Liver (tissue), 3 donors: ENCODE measurements around the gene AHI1.

ENCODE experiments used
- FOXA1 ChIP-seq: IDR thresholded peaks from 2 replicates; pipeline ENCODE4 v1.6.1; 2016; ENCODE audit warnings: antibody characterized with exemption
- JUND ChIP-seq, 2 donors: IDR thresholded peaks; 2 replicates each; pipeline ENCODE4 v1.6.1; 2016; ENCODE audit warnings: antibody characterized with exemption in 2 of 2
- RXRA ChIP-seq, 2 donors: IDR thresholded peaks; 2 replicates each; pipeline ENCODE4 v1.6.1; 2017 to 2018; ENCODE audit warnings: antibody characterized with exemption in 2 of 2, mild to moderate bottlenecking in 1 of 2
- TF ChIP-seq, protein P1 (sequence below): fragments of 150-350 bp; IDR thresholded peaks from 2 replicates; pipeline ENCODE4 v1.5.1; 2017; ENCODE audit warnings: improper control_type of control experiment, low read depth, low read length; ENCODE audit not compliant: missing input control
- TF ChIP-seq, protein P2 (sequence below): IDR thresholded peaks from 2 replicates; pipeline ENCODE4 v1.6.1; 2016; ENCODE audit warnings: antibody characterized with exemption
- donor health status: healthy.
- donor health status: healthy.

DNA sequence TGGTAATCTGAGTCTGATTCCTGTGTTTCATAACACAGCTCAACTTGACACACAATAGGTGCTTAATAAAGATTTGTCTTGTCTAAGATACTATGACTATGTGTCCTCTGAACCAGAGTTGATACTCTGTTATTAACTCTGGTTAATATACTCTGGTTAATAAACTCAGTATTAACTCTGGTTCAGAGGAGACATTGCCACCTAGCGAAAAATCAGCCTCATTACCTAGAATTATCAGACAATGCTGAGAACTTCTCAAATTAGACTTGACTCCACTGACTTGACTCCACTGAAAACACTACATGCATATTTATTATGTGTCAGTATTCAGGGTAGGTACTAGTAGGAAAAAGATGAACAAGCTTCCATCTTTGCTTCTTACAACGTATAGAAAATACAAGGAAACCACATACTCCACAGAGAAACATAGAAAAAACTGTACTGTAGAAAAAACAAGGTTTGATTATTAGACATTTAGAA is 73.9 kb downstream of the AHI1 start:
- no peak for TF ChIP-seq FOXA1
- TF ChIP-seq, protein P1, sequence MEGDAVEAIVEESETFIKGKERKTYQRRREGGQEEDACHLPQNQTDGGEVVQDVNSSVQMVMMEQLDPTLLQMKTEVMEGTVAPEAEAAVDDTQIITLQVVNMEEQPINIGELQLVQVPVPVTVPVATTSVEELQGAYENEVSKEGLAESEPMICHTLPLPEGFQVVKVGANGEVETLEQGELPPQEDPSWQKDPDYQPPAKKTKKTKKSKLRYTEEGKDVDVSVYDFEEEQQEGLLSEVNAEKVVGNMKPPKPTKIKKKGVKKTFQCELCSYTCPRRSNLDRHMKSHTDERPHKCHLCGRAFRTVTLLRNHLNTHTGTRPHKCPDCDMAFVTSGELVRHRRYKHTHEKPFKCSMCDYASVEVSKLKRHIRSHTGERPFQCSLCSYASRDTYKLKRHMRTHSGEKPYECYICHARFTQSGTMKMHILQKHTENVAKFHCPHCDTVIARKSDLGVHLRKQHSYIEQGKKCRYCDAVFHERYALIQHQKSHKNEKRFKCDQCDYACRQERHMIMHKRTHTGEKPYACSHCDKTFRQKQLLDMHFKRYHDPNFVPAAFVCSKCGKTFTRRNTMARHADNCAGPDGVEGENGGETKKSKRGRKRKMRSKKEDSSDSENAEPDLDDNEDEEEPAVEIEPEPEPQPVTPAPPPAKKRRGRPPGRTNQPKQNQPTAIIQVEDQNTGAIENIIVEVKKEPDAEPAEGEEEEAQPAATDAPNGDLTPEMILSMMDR, result peak; percentile 70
- no peak for TF ChIP-seq JUND (IDR thresholded peaks at IDR 0.05)
- TF ChIP-seq, protein P2, sequence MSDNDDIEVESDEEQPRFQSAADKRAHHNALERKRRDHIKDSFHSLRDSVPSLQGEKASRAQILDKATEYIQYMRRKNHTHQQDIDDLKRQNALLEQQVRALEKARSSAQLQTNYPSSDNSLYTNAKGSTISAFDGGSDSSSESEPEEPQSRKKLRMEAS, result peak; percentile 57
- no peak for TF ChIP-seq RXRA (IDR thresholded peaks at IDR 0.05)
